HepG2 (cell line): ENCODE measurements around the gene ARL16. TPM values are rescaled to one million over a fixed set of nuclear protein-coding genes. Genes with fewer than 3 reads are reported as not detected.

ENCODE experiments used
- CCDC6 ChIP-seq: sonication (generic); formaldehyde crosslinking; IDR thresholded peaks from 2 replicates; pipeline ENCODE4 v1.8.1; 2022; ENCODE audit warnings: mild to moderate bottlenecking, missing genetic modification reagents, moderate library complexity
- CTCF ChIP-seq: sonication (generic); formaldehyde crosslinking; IDR thresholded peaks from 2 replicates; pipeline ENCODE4 v1.5.0; 2020; ENCODE audit warnings: mild to moderate bottlenecking, missing genetic modification reagents, moderate library complexity
- ELF1 ChIP-seq: sonication (generic); formaldehyde crosslinking; IDR thresholded peaks from 2 replicates; pipeline ENCODE4 v1.4.0; 2020; ENCODE audit warnings: missing genetic modification reagents
- HIVEP1 ChIP-seq: sonication (generic); formaldehyde crosslinking; IDR thresholded peaks from 2 replicates; pipeline ENCODE4 v1.4.0; 2020; ENCODE audit warnings: mild to moderate bottlenecking, missing genetic modification reagents
- MYC ChIP-seq: sonication (generic); formaldehyde crosslinking; IDR thresholded peaks from 2 replicates; pipeline ENCODE4 v1.9.0; 2021; ENCODE audit warnings: missing genetic modification reagents, borderline replicate concordance
- PAF1 ChIP-seq: IDR thresholded peaks from 2 replicates; pipeline ENCODE4 v1.6.1; 2016; ENCODE audit warnings: missing genetic modification reagents, missing compliant biosample characterization
- TSC22D2 ChIP-seq: sonication (generic); formaldehyde crosslinking; IDR thresholded peaks from 2 replicates; pipeline ENCODE4 v1.5.1; 2020; ENCODE audit warnings: missing genetic modification reagents, mild to moderate bottlenecking, borderline replicate concordance
- ZBTB4 ChIP-seq: sonication (generic); formaldehyde crosslinking; IDR thresholded peaks from 2 replicates; pipeline ENCODE4 v1.4.0; 2020; ENCODE audit warnings: missing genetic modification reagents, mild to moderate bottlenecking, borderline replicate concordance
- ZNF121 ChIP-seq: sonication (generic); formaldehyde crosslinking; IDR thresholded peaks from 2 replicates; pipeline ENCODE4 v1.5.0; 2020; ENCODE audit warnings: mild to moderate bottlenecking, missing genetic modification reagents
- ZNF772 ChIP-seq: sonication (generic); formaldehyde crosslinking; IDR thresholded peaks from 2 replicates; pipeline ENCODE4 v1.5.0; 2020; ENCODE audit warnings: mild to moderate bottlenecking, missing genetic modification reagents
- ZNF891 ChIP-seq: sonication (generic); formaldehyde crosslinking; IDR thresholded peaks from 2 replicates; pipeline ENCODE4 v1.5.0; 2020; ENCODE audit warnings: mild to moderate bottlenecking, missing genetic modification reagents
- polyA plus RNA-seq, 8 experiments: library from polyadenylated mRNA; depleted of rRNA in 3 of 8; stranded (reverse) in 7 of 8; unstranded in 1 of 8; fragments of >200 nt; fragmentation: Illumina TruSeq in 4 of 8; extraction: Trizol in 4 of 8; gene quantifications; 2 replicates each; pipeline versions ENCODE4 v1.2.1 to v1.2.3, GENCODE V29; 2011 to 2016; ENCODE audit warnings: low read depth in 4 of 8, missing spikeins in 1 of 8, mixed read lengths in 1 of 8; ENCODE audit not compliant: insufficient read depth in 1 of 8
- total RNA-seq, 5 experiments: library from RNA; depleted of rRNA; stranded (reverse); fragments of >200 nt; fragmentation: Illumina TruSeq; extraction: Trizol; gene quantifications; 2 replicates each; pipeline ENCODE4 v1.2.3, GENCODE V29; 2016; ENCODE audit warnings: low read depth in 1 of 5
- TF ChIP-seq, protein P1 (sequence below): sonication (generic); formaldehyde crosslinking; IDR thresholded peaks from 2 replicates; pipeline ENCODE4 v1.5.0; 2020; ENCODE audit warnings: mild to moderate bottlenecking, missing genetic modification reagents
- TF ChIP-seq, protein P2 (sequence below): sonication (generic); formaldehyde crosslinking; conservative IDR thresholded peaks from 2 replicates; pipeline ENCODE4 v1.4.0; 2020; ENCODE audit warnings: missing genetic modification reagents
- TF ChIP-seq, protein P3 (sequence below): sonication (generic); formaldehyde crosslinking; IDR thresholded peaks from 2 replicates; pipeline ENCODE4 v1.5.1; 2020; ENCODE audit warnings: mild to moderate bottlenecking, missing genetic modification reagents, moderate library complexity

Gene ARL16
- total and polyA plus RNA-seq, 2 of the 13 experiments (the other 11 are each of a cell fraction or from before 2014, with no cell fraction given), result 20.8 to 30.8 TPM

GRCh38 chr17:81710514-81711308 lies 27.1 kb upstream of the ARL16 start (continued):
- TF ChIP-seq CCDC6 (CRISPR knock-in tag) (0 out of 2 replicates have a peak, but pooled peaks have one; percentile 46), MYC (CRISPR knock-in tag) (no peak), ELF1 (CRISPR knock-in tag) (peak; percentile 29; the same call in 1 of the 2 replicates), PAF1 (CRISPR knock-in tag) (peak; percentile 94), TSC22D2 (CRISPR knock-in tag) (0 out of 2 replicates have a peak, but pooled peaks have one; percentile 33), HIVEP1 (CRISPR knock-in tag) (peak; percentile 54; the same call in 1 of the 2 replicates), ZBTB4 (CRISPR knock-in tag) (0 out of 2 replicates have a peak, but pooled peaks have one; percentile 54), ZNF772 (CRISPR knock-in tag) (0 out of 2 replicates have a peak, but pooled peaks have one; percentile 23), ZNF891 (0 out of 2 replicates have a peak, but pooled peaks have one; percentile 5), CTCF (CRISPR knock-in tag) (peak; percentile 16), ZNF121 (CRISPR knock-in tag) (0 out of 2 replicates have a peak, but pooled peaks have one; percentile 7)
- TF ChIP-seq, protein P1, sequence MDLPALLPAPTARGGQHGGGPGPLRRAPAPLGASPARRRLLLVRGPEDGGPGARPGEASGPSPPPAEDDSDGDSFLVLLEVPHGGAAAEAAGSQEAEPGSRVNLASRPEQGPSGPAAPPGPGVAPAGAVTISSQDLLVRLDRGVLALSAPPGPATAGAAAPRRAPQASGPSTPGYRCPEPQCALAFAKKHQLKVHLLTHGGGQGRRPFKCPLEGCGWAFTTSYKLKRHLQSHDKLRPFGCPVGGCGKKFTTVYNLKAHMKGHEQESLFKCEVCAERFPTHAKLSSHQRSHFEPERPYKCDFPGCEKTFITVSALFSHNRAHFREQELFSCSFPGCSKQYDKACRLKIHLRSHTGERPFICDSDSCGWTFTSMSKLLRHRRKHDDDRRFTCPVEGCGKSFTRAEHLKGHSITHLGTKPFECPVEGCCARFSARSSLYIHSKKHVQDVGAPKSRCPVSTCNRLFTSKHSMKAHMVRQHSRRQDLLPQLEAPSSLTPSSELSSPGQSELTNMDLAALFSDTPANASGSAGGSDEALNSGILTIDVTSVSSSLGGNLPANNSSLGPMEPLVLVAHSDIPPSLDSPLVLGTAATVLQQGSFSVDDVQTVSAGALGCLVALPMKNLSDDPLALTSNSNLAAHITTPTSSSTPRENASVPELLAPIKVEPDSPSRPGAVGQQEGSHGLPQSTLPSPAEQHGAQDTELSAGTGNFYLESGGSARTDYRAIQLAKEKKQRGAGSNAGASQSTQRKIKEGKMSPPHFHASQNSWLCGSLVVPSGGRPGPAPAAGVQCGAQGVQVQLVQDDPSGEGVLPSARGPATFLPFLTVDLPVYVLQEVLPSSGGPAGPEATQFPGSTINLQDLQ (CRISPR knock-in tag), result no peak
- TF ChIP-seq, protein P2, sequence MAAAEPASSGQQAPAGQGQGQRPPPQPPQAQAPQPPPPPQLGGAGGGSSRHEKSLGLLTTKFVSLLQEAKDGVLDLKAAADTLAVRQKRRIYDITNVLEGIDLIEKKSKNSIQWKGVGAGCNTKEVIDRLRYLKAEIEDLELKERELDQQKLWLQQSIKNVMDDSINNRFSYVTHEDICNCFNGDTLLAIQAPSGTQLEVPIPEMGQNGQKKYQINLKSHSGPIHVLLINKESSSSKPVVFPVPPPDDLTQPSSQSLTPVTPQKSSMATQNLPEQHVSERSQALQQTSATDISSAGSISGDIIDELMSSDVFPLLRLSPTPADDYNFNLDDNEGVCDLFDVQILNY (CRISPR knock-in tag), result 0 out of 2 replicates have a peak, but pooled peaks have one; percentile 12
- TF ChIP-seq, protein P3, sequence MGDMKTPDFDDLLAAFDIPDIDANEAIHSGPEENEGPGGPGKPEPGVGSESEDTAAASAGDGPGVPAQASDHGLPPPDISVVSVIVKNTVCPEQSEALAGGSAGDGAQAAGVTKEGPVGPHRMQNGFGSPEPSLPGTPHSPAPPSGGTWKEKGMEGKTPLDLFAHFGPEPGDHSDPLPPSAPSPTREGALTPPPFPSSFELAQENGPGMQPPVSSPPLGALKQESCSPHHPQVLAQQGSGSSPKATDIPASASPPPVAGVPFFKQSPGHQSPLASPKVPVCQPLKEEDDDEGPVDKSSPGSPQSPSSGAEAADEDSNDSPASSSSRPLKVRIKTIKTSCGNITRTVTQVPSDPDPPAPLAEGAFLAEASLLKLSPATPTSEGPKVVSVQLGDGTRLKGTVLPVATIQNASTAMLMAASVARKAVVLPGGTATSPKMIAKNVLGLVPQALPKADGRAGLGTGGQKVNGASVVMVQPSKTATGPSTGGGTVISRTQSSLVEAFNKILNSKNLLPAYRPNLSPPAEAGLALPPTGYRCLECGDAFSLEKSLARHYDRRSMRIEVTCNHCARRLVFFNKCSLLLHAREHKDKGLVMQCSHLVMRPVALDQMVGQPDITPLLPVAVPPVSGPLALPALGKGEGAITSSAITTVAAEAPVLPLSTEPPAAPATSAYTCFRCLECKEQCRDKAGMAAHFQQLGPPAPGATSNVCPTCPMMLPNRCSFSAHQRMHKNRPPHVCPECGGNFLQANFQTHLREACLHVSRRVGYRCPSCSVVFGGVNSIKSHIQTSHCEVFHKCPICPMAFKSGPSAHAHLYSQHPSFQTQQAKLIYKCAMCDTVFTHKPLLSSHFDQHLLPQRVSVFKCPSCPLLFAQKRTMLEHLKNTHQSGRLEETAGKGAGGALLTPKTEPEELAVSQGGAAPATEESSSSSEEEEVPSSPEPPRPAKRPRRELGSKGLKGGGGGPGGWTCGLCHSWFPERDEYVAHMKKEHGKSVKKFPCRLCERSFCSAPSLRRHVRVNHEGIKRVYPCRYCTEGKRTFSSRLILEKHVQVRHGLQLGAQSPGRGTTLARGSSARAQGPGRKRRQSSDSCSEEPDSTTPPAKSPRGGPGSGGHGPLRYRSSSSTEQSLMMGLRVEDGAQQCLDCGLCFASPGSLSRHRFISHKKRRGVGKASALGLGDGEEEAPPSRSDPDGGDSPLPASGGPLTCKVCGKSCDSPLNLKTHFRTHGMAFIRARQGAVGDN (CRISPR knock-in tag), result peak; percentile 64
